LNCAP (cell line): Measurements from ENCODE around the gene INPP5D.

ENCODE experiments used
- TF ChIP-seq, protein P1 (sequence below): fragments of 450-650 bp; IDR thresholded peaks from 2 replicates; pipeline ENCODE4 v1.5.1; 2017; ENCODE audit warnings: mild to moderate bottlenecking

The INPP5D gene

DNA sequence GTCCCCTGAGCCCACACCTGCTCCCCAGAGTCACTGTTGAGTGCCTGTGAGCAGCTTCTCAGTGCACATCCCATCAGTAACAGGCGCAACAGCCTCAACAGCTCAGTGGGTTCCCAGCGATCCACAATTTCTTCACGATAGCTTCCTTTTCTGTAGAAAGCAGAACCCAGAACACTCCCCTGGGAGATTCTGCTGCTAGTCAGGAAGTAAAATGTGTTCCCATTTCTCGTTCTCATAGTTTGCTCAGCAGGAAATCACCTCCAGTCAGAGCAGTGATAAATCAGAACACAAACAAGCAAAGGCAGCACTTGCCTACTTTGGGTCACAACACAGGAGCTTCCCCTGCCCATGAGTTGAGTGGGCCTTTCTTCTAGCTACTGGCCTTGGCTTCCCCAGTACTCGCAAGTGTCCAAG lies 142.4 kb downstream of the INPP5D start:
- TF ChIP-seq, protein P1, sequence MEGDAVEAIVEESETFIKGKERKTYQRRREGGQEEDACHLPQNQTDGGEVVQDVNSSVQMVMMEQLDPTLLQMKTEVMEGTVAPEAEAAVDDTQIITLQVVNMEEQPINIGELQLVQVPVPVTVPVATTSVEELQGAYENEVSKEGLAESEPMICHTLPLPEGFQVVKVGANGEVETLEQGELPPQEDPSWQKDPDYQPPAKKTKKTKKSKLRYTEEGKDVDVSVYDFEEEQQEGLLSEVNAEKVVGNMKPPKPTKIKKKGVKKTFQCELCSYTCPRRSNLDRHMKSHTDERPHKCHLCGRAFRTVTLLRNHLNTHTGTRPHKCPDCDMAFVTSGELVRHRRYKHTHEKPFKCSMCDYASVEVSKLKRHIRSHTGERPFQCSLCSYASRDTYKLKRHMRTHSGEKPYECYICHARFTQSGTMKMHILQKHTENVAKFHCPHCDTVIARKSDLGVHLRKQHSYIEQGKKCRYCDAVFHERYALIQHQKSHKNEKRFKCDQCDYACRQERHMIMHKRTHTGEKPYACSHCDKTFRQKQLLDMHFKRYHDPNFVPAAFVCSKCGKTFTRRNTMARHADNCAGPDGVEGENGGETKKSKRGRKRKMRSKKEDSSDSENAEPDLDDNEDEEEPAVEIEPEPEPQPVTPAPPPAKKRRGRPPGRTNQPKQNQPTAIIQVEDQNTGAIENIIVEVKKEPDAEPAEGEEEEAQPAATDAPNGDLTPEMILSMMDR, result no peak

DNA sequence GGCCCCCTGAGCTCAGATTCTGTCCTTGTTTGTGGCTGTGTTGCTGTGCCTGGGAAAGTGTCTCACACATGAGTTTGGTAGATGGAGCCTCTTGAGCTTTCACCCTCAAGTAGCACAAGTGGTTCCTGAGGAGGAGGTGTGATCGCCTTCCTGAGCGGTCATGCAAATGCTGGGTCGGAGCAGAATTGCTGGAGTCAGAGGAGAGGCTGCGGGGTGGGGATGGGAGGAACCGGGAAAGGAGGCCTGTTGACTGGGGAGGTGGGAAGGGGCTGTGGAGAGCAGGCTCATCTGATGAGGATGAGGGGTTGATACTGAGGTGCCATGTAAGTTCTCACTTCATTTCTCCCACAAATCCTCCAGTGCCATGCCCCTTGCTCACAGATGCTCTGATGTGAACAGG lies 142.9 kb downstream of the INPP5D start:
- TF ChIP-seq, protein P1, result no peak

DNA sequence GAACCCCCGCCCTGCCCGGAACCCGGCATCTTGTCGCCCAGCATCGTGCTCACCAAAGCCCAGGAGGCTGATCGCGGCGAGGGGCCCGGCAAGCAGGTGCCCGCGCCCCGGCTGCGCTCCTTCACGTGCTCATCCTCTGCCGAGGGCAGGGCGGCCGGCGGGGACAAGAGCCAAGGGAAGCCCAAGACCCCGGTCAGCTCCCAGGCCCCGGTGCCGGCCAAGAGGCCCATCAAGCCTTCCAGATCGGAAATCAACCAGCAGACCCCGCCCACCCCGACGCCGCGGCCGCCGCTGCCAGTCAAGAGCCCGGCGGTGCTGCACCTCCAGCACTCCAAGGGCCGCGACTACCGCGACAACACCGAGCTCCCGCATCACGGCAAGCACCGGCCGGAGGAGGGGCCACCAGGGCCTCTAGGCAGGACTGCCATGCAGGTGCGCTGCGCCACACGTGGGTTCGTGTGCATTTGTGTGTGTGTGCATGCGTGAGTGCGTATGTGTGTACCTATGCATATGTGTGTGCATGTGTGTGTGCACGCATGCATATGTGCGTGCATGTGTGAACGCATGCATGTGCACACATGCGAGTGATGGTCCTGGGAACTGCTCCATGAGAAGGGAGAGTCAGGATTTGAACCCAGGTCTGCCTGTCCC lies 144.3 kb downstream of the INPP5D start:
- TF ChIP-seq, protein P1, result no peak

DNA sequence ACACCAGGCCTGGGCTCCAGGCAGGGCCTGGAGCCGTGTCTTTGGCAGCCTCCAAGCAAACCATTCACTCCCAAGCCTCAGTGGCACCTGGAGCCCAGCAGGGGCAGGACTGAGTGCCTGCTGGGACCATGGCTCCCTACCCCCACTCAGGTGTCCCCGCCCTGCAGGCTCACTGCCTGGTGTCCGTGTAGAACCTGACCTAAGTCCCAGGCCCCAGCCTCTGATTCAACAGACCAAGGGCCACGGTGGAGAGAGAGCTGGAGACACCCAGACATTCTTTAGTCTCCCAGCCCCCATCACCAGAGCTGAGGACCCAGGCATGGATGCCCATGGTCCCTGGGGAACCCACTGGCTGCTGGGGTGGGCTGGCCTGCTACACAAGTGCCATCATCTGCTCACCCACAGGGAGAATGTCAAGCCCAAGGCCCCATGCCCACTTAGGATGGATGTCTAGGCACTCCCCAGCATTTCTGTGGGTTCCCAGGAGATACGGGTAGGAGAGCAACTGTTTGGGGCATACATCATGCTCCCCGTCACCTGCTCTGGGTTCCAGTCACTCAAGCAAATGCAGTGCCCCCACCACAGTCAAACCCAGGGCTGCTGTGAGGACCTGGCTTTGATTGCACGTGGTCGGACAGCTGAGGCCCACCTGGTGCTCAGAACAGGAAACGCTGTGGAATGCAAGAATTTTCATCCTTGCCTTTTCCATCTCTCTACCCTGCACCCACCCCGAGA lies 148.4 kb downstream of the INPP5D start:
- TF ChIP-seq, protein P1, result no peak

DNA sequence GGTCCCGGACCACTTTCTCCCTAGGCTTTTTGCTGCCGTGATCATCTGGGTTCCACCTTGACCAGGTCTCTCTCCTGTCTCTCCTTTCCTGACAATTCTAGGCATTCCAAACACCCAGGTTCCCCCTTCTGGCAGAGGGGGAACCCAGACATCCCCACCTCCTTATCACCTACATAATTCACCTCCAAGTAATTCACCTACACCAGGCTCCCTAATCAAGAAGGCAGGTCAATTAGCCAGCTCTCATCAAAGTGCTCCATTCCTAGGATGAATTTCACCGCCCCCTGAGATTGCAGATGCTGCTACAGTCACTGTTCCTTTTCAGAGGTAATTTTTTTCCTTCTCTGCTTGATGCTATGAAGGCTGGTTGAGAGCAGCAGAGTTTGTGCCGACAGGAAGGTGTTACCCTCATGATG lies 149.0 kb downstream of the INPP5D start:
- TF ChIP-seq, protein P1, result no peak

DNA sequence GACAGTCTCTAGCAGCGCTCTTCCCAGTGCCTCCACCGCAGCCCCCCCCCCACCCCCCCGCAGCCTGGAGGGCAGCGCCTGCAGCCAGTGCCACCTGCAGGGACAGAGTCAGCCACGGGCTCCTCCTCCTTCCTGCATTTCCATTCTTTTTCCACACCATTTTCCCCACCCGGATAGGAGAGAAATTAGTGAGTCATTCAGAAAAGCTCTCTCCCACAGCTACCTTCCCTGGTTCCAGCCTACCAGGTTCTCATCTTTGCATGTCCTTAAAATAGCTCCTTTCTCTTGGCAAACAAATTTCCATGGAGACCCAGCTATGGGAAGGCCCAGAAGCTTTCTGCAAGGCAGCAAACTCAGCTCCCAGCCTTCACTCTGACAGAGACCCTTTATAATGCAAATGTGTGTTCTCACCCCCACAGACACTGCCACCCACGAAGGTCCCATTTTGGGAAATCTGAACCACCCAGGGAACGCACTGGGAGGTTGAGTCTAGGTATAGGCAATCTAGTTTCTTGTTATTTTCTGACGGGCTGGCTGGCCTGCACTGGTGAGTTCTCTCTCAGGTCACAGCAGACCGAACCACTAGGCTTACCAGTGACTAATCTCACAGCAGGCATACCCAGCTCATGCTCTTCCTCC lies 149.5 kb downstream of the INPP5D start:
- TF ChIP-seq, protein P1, result no peak

DNA sequence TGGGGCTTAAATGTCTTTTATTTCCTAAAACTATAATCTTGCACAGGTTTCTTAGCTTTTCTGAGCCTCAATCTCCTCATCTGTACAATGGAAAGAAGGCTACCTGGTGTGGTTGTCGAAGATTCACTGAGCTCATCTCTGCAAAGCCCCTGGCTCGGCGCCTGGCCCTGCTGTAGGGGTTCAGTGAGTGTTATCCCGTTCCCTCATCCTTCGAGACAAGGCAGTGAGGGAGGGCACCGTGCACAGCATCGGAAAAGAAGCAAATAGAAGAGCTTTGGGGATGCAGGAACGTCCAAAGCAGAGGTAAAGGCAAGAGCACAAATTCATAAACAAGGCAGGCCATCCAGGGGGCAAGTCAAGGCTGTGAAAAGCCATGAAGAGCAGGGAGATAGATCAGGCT lies 150.1 kb downstream of the INPP5D start:
- TF ChIP-seq, protein P1, result no peak
